ENCODE data around the gene PANK4. TPM values are rescaled to one million over a fixed set of nuclear protein-coding genes. Genes with fewer than 3 reads are reported as not detected.

The PANK4 gene
- total RNA-seq, 3 donors from 2014 or later, result 38.4 to 40.5 (median 40.0) TPM

GRCh38 chr1:2499986-2500596, 26.3 kb downstream of the PANK4 start:
- Mint-ChIP-seq H3K4me1 (ENCODE audit: low read depth) (peaks cover 27% of the 10 kb centered on the region), H3K9me3 (no peaks in the 10 kb centered on the region), H3K4me3 (no peak overlapping the region), H3K27me3 (ENCODE audit: low read depth) (no peaks in the 10 kb centered on the region), H3K36me3 (ENCODE audit: insufficient read depth) (no peaks in the 10 kb centered on the region)
- peak in 1 of 2 donors; percentile 30 for ATAC-seq
- DNase-seq, result no peak

DNA sequence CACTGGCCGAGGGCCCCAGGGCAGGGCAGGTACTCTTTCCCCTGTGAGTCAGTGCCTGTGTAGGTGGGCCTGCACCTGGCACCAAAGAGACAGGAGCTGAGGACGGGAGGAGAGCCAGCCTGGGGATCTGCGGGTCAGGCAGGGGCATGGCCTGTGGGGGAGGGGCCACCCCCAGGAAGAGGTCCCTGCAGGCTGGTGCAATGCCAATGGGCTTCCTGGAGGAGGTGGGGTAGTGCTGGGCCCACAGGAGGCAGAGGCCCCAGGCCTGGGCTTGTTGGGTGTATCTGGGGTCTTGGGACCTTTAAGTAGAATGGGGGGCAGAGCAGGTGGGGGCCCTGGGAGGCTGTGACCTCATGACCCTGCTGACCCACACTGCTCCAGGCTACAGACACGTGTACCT, 27.1 kb downstream of the PANK4 start:
- H3K4me1 Mint-ChIP-seq (ENCODE audit: low read depth), result peaks cover 29% of the 10 kb centered on the region
- H3K27me3 Mint-ChIP-seq (ENCODE audit: low read depth), result no peaks in the 10 kb centered on the region
- H3K36me3 Mint-ChIP-seq (ENCODE audit: insufficient read depth), result no peaks in the 10 kb centered on the region
- no peaks in the 10 kb centered on the region for H3K9me3 Mint-ChIP-seq
- ATAC-seq, result no peak
- DNase-seq, result no peak
- H3K4me3 Mint-ChIP-seq, result no peak overlapping the region

GRCh38 chr1:2498648-2499047, 27.7 kb downstream of the PANK4 start:
- Mint-ChIP-seq H3K4me1 (ENCODE audit: low read depth) (peaks cover 35% of the 10 kb centered on the region), H3K9me3 (no peaks in the 10 kb centered on the region), H3K4me3 (no peak overlapping the region), H3K27me3 (ENCODE audit: low read depth) (no peaks in the 10 kb centered on the region), H3K36me3 (ENCODE audit: insufficient read depth) (no peaks in the 10 kb centered on the region)
- no peak for ATAC-seq
- no peak for DNase-seq

DNA sequence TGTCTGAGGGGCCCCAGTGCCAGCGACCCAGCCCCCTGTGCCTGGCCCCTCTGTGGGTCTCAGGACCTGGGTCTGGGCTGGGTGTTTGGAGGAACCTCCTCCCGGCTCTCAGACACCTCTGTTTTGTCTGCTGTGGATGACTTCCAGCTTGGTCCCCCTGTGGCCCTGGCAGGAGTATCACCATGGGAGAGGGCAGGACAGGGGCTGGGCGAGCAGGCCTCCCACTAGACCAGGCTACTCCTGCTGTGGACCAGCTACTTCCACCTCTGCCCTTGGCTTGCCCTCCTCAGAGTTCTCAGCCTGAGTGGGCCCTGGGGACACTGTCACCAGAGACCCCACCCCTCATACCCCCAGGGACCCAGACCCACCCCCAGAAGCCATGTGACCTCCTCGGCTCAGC, 28.5 kb downstream of the PANK4 start:
- DNase-seq, result no peak
- Mint-ChIP-seq H3K9me3 (no peaks in the 10 kb centered on the region), H3K36me3 (ENCODE audit: insufficient read depth) (no peaks in the 10 kb centered on the region), H3K27me3 (ENCODE audit: low read depth) (no peaks in the 10 kb centered on the region), H3K4me1 (ENCODE audit: low read depth) (peaks cover 42% of the 10 kb centered on the region), H3K4me3 (no peak overlapping the region)
- no peak for ATAC-seq

DNA sequence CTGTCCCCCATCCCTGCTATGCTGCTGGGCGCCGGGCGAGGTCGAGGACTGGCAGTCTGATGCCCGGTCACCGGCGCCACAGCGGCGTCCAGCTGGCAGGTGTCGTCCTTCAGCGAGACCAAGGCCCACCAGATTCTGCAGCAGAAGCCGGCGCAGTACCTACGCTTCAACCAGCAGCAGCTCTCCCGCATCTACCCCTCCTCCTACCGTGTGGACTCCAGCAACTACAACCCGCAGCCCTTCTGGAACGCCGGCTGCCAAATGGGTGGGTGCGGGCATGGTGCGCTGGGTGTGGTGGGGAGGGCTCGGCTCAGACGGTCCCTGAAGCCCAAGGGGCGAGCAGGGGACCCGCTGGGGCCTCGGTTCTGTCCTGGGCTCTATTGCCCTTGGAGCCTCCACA, 29.6 kb downstream of the PANK4 start:
- no peak for ATAC-seq
- Mint-ChIP-seq H3K4me1 (ENCODE audit: low read depth) (peaks cover 42% of the 10 kb centered on the region), H3K36me3 (ENCODE audit: insufficient read depth) (no peaks in the 10 kb centered on the region), H3K4me3 (no peak overlapping the region), H3K27me3 (ENCODE audit: low read depth) (no peaks in the 10 kb centered on the region), H3K9me3 (no peaks in the 10 kb centered on the region)
- no peak for DNase-seq

DNA sequence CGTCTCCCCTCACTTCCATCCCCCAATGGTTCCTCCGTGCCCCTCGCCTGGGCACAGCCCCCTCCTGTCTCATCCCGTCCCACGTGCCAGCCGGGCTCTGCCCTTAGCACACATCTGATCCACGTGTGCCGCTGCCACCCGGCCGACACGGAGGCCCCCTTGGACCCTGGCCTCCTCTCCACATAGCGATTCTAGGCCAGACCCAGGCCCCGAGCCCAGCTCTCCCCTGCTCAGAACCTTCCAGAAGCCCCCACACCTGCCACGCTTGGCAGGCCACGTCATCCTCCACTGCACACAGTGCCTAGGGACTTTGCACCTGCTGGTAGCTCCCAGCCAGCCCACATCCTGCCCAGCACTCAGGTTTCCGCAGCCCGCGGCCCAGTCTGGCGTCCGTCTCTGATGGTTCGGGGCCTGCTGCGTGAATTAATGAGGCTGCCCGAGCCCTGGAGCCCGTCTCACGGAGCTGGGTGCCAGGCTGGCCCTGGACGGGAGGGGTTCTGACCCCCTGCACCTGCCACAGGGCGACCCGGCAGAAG, 30.2 kb downstream of the PANK4 start:
- no peak for DNase-seq
- Mint-ChIP-seq H3K4me1 (ENCODE audit: low read depth) (peaks cover 42% of the 10 kb centered on the region), H3K36me3 (ENCODE audit: insufficient read depth) (no peaks in the 10 kb centered on the region), H3K9me3 (no peaks in the 10 kb centered on the region), H3K4me3 (no peak overlapping the region), H3K27me3 (ENCODE audit: low read depth) (no peaks in the 10 kb centered on the region)
- no peak for ATAC-seq

DNA sequence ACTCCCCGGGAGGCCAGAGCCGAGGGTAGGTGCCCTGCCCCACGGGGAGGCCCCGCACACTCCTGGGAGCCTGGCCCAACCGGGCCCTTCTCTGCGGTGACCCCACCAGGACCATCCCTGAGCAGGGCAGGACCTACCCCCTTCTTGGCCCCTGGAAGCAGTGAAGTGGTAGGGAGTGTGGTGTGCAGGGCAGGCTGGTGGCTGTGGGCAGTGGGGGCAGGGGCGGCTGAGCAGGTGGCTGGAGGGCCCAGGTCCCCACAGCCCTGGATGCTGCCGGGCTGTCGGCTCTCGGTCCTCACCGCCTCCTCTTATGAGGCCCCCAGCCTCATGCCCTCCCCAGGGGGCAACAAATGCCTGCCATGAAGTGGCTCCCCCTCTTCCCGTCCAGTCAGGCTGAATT, 30.9 kb downstream of the PANK4 start:
- Mint-ChIP-seq H3K4me1 (ENCODE audit: low read depth) (peaks cover 41% of the 10 kb centered on the region), H3K4me3 (no peak overlapping the region), H3K9me3 (no peaks in the 10 kb centered on the region), H3K36me3 (ENCODE audit: insufficient read depth) (no peaks in the 10 kb centered on the region), H3K27me3 (ENCODE audit: low read depth) (no peaks in the 10 kb centered on the region)
- no peak for DNase-seq
- no peak for ATAC-seq

DNA sequence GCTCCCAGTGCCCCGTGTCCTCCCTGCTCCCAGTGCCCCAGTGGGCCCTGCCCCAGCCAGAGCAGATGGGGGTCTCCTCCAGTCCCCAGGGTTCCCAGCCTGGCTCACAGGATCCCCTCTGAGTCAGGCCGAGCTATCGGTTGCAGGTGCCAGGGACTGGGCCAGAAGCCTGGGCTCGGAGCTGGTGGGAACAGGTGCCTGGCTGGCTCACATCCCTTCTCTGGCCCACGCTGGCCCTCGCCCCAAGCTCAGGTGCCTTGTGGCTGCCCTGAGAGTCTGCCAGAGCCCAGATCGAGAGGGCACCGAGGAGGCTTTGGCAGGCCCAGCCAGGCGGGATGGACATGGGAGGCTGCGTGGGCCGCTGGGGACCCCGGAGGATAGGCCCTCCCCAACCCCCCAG, 31.4 kb downstream of the PANK4 start:
- H3K4me3 Mint-ChIP-seq, result no peak overlapping the region
- no peaks in the 10 kb centered on the region for H3K27me3 Mint-ChIP-seq (ENCODE audit: low read depth)
- H3K4me1 Mint-ChIP-seq (ENCODE audit: low read depth), result peaks cover 36% of the 10 kb centered on the region
- no peak for DNase-seq
- ATAC-seq, result no peak
- H3K36me3 Mint-ChIP-seq (ENCODE audit: insufficient read depth), result no peaks in the 10 kb centered on the region
- H3K9me3 Mint-ChIP-seq, result no peaks in the 10 kb centered on the region

GRCh38 chr1:2494323-2494693, 32.1 kb downstream of the PANK4 start:
- Mint-ChIP-seq H3K4me1 (ENCODE audit: low read depth) (peaks cover 29% of the 10 kb centered on the region), H3K36me3 (ENCODE audit: insufficient read depth) (peaks cover 4% of the 10 kb centered on the region), H3K27me3 (ENCODE audit: low read depth) (no peaks in the 10 kb centered on the region), H3K4me3 (no peak overlapping the region), H3K9me3 (no peaks in the 10 kb centered on the region)
- DNase-seq (no peak), ATAC-seq (no peak)

DNA sequence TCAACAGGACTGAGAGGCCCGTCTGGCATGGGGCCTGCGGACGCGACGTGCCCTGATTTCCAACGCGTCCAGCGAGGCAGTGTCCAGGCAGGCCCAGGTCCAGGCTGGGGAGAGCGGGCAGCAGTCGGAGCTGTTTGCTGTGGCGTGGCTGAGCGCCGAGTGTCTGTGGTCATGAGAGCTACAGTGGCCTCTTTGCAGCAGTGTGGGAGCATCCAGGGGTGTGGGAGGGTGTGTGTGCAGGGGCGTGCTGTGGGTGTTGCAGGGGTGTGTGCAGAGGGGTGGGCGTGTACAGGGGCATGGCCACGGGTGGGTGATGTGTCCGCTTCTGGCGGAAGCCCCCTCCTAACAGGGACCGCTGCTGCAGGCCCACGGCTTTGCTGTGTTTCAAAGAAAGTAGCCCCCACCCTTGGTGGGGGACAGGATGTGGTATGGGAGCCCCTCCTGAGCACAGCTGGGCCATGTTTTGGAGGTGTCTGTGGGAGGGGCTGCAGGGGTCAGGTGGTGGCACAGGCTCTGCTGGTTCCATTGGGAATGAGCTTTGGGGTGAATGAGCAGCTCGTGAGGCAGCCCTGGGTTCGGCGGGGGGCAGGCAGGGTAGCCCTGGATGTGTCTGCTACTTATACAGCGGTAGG, 32.6 kb downstream of the PANK4 start:
- Mint-ChIP-seq H3K4me1 (ENCODE audit: low read depth) (peaks cover 27% of the 10 kb centered on the region), H3K9me3 (peaks cover 2% of the 10 kb centered on the region), H3K4me3 (no peak overlapping the region), H3K27me3 (ENCODE audit: low read depth) (no peaks in the 10 kb centered on the region), H3K36me3 (ENCODE audit: insufficient read depth) (peaks cover 9% of the 10 kb centered on the region)
- peak; percentile 13 to 20 for ATAC-seq
- no peak for DNase-seq

DNA sequence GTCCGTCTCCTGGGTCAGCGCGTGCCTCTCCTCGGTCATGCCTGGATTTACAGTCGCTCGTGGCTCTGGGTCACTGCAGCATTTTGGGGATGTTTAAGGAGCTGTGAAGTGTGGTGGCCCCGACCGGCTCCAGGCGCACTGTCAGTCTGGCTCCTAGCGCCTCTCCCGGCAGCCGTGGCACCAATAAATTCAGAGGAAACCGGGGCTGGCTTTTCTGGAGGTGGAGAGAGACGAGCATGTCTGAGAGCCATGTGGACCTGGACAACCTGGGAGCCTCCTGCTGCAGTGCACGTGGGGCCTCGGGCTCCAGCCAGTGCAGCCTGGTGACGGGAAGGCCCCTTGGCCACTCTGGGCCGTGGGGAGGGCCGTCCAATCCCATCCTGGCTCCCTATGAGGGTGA, 33.2 kb downstream of the PANK4 start:
- peaks cover 27% of the 10 kb centered on the region for H3K4me1 Mint-ChIP-seq (ENCODE audit: low read depth)
- no peaks in the 10 kb centered on the region for H3K27me3 Mint-ChIP-seq (ENCODE audit: low read depth)
- peaks cover 7% of the 10 kb centered on the region for H3K9me3 Mint-ChIP-seq
- H3K4me3 Mint-ChIP-seq, result no peak overlapping the region
- H3K36me3 Mint-ChIP-seq (ENCODE audit: insufficient read depth), result peaks cover 14% of the 10 kb centered on the region
- ATAC-seq, result no peak
- no peak for DNase-seq

DNA sequence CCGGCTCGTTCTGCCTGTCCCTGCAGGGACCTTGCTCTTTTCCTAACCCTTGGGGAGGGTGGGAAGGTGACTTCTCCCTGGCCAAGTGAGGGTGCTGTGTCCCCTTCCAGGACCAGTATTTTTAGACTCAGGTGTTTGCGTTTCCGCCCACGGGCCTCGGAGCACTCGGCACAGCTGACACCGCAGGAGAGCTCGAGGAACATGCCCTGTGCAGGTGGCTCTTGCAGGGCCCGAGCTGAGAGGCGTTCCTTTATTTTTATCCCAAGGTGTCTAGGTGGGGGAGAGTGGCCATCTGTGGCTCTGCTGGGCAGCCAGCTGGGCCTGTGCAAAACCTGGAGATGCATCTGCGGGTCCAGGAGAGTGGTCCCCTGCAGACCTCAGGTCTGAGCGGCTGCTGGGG, 34.3 kb downstream of the PANK4 start:
- H3K9me3 Mint-ChIP-seq, result peaks cover 11% of the 10 kb centered on the region

DNA sequence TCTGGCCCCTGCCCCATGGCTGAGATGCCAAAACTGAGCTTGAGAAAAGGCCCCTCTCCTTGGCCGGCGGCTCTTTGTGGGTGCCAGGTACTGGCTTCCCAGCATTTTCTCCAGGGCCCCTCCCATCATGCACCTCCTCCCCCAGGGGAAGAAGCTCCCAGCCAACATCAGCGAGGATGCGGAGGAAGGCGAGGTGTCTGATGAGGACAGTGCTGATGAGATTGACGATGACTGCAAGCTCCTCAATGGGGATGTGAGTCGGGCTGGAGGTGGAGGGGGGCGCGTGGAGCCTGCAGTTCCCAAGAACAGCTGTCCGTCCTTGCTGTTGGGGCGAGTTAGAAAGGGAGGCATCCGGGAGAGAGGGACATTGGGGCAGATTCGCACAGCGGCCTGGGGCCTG, 36.8 kb downstream of the PANK4 start:
- ATAC-seq (no peak), DNase-seq (no peak)
- Mint-ChIP-seq H3K4me3 (no peak overlapping the region), H3K27me3 (ENCODE audit: low read depth) (no peaks in the 10 kb centered on the region), H3K4me1 (ENCODE audit: low read depth) (peaks cover 15% of the 10 kb centered on the region), H3K9me3 (peaks cover 11% of the 10 kb centered on the region), H3K36me3 (ENCODE audit: insufficient read depth) (peaks cover 21% of the 10 kb centered on the region)

More for the DNA sequence above, 34.3 kb downstream of the PANK4 start:
- ATAC-seq, result no peak
- no peaks in the 10 kb centered on the region for H3K27me3 Mint-ChIP-seq (ENCODE audit: low read depth)
- peaks cover 21% of the 10 kb centered on the region for H3K36me3 Mint-ChIP-seq (ENCODE audit: insufficient read depth)
- H3K4me1 Mint-ChIP-seq (ENCODE audit: low read depth), result peaks cover 26% of the 10 kb centered on the region
- DNase-seq, result no peak
- no peak overlapping the region for H3K4me3 Mint-ChIP-seq

- DNase-seq (no peak), ATAC-seq (no peak)
- Mint-ChIP-seq H3K36me3 (ENCODE audit: insufficient read depth) (peaks cover 21% of the 10 kb centered on the region), H3K4me1 (ENCODE audit: low read depth) (peaks cover 10% of the 10 kb centered on the region), H3K9me3 (peaks cover 11% of the 10 kb centered on the region), H3K27me3 (ENCODE audit: low read depth) (no peaks in the 10 kb centered on the region), H3K4me3 (no peak overlapping the region)
Measured at GRCh38 chr1:2488688-2489087, 37.7 kb downstream of the PANK4 start.

DNA sequence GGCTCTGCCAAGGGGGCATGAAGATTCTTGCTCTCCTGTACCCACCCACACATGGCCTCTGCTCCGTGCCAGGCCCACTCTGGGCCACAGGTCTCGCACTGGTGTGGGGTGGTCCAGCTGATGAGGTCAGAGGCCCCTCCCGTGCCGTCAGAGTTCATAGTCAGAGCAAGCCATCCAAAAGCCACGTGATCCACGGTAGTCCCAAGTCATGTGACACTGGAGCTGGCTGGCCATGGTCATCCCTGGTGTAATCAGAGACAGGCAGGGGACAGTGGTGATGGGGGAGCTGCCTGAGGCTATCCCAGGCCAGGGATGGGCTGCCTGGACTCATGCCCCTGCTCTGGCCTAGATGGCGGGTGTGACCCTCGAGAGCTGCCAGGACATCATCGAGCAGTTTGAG, 39.8 kb downstream of the PANK4 start:
- Mint-ChIP-seq H3K4me1 (ENCODE audit: low read depth) (peaks cover 2% of the 10 kb centered on the region), H3K4me3 (no peak overlapping the region), H3K27me3 (ENCODE audit: low read depth) (no peaks in the 10 kb centered on the region), H3K36me3 (ENCODE audit: insufficient read depth) (peaks cover 21% of the 10 kb centered on the region), H3K9me3 (peaks cover 11% of the 10 kb centered on the region)
- ATAC-seq (no peak), DNase-seq (no peak)
